Fibroblast of lung (primary cell): ENCODE results near the gene KIAA1328.

Experiments used
- CTCF ChIP-seq, 2 donors: IDR thresholded peaks in 1 of 2; conservative IDR thresholded peaks in 1 of 2; 1 replicate in 1 of 2; 2 replicates in 1 of 2; pipeline ENCODE4 v1.5.1; 2011 to 2012; ENCODE audit warnings: low read length in 2 of 2, control low read depth in 1 of 2, inconsistent platforms in 1 of 2, low read depth in 1 of 2, mild to moderate bottlenecking in 1 of 2
- EZH2 ChIP-seq: IDR thresholded peaks from 2 replicates; pipeline ENCODE4 v1.5.1; 2012; ENCODE audit warnings: low read length, control low read depth, mild to moderate bottlenecking; ENCODE audit errors: missing control alignments

- TF ChIP-seq CTCF (conservative IDR thresholded peaks at IDR 0.05 in 1 of 2, IDR thresholded peaks at IDR 0.05 in 1 of 2; ENCODE audit: low read depth in 1 of 2, low read length in 2 of 2) (no peak), EZH2 (no peak)
Observed at GRCh38 chr18:36899289-36899688, 70.4 kb downstream of the KIAA1328 start.
